Measurements from ENCODE around the gene SNRPD2.
A peak's percentile ranks its signal among the peaks of the same experiment; 100 is the strongest.

Gene SNRPD2

DNA sequence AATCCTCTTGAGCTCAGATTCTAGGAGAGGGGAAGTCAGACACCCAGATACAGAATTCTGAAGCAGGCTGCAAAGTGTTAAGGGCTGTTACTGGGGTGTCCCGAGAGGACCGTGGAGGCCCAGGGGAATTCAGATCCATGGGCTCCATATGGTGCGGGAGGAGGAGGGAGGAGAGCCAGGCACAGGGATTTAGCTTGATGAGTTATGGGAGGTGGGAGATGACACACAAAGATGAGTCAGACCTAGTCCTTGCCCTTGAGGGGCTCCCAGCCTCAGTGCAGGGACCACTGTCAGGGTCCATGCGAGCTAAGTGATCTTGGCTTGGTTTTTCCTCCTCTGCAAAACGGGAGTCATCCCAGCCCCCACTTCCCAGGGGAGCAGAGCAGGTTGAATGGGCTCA lies 38.1 kb downstream of the SNRPD2 start:
- no peak for DNase-seq

GRCh38 chr19:45650722-45651121 lies 41.0 kb downstream of the SNRPD2 start:
- DNase-seq: no peak

GRCh38 chr19:45646345-45646698 lies 45.4 kb downstream of the SNRPD2 start:
- DNase-seq: no peak

DNA sequence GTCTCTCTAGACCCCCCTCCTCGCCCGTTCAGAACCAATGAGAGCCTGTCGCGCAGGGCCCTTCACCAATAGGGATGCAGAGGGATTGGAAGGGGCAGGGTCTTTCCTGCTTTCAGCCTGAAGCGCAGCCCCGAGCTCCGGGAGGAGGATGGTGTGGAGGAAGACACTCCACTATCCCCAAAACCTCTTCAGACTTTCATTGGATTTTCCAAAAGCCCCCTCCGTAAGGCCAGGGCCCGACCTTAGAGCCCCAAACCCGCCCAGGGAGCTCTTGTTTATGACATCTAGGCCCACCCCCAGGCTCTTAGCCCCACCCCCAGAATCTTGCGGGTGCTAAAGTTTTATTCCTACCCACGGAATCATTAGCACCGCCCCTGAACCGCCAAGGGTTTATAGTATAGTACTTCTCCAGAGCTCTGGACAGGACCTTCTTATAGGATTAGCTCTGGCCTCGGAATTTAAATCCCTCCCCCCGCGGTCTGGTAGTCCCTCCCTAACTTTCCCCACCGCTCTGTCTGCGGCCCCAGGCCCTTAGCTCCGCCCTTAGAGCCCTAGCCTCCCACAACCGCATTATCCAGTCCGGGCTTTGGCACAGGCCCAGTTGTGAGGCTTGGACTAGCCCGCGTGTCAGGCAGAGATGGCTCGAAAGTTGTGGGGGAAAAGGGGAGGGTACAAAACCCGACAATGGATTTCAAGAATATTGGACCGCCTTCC lies 46.0 kb downstream of the SNRPD2 start:
- DNase-seq: peak; percentile 83

- DNase-seq: no peak
Measured at GRCh38 chr19:45645068-45645630, 46.6 kb downstream of the SNRPD2 start.

DNA sequence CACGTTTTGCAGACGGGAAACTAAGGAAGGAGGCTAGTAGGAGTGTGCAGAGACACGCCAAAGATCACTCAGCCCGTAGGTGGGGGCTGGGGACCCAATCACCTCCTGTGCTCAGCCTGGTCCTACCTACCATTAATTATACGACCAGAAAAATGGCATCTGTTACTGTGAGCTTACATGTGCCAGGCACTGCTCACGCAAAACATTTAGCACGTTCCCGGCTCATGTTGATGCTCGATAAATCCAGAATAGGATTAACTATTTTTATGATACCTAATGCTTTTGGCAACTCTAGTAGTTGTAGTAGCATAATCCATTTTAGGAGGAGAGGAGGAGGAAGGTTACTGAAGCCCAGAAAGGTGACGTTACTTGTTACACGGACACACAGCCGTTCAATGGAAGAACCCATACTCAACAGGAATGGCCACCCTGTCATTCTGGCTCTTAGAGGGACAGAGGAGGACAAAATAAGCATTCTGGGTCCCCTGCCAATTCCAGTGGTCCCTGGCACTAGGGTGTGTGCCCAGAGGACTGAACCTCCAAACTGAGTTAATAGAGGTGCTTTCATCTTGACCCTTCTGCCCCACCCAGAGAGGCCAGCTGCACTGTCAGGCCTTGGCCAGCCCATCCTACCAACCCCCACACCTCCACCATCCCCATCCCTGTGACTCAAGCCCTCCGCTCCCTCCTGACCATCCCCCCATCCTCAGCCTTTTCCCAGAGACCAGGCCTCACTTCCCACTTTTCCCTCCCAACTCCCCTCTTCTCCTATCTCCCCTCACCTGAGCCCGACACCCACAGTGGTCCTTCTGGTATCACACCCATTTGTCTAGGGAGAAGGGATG lies 47.6 kb downstream of the SNRPD2 start:
- no peak for DNase-seq

- DNase-seq: peak; percentile 89
Measured at GRCh38 chr19:45643024-45643926, 48.5 kb downstream of the SNRPD2 start.

- peak; percentile 90 for DNase-seq
Measured at GRCh38 chr19:45641274-45642105, 50.3 kb downstream of the SNRPD2 start.

GRCh38 chr19:45640849-45641273 lies 50.9 kb downstream of the SNRPD2 start:
- DNase-seq: no peak

- DNase-seq: peak; percentile 42
Measured at GRCh38 chr19:45638930-45639729, 52.6 kb downstream of the SNRPD2 start, which contains the start of gene EML2. TSS of gene EML2 (minus strand) at chr19:45639397. CDS start at chr19:45639376, 21 bp downstream.

DNA sequence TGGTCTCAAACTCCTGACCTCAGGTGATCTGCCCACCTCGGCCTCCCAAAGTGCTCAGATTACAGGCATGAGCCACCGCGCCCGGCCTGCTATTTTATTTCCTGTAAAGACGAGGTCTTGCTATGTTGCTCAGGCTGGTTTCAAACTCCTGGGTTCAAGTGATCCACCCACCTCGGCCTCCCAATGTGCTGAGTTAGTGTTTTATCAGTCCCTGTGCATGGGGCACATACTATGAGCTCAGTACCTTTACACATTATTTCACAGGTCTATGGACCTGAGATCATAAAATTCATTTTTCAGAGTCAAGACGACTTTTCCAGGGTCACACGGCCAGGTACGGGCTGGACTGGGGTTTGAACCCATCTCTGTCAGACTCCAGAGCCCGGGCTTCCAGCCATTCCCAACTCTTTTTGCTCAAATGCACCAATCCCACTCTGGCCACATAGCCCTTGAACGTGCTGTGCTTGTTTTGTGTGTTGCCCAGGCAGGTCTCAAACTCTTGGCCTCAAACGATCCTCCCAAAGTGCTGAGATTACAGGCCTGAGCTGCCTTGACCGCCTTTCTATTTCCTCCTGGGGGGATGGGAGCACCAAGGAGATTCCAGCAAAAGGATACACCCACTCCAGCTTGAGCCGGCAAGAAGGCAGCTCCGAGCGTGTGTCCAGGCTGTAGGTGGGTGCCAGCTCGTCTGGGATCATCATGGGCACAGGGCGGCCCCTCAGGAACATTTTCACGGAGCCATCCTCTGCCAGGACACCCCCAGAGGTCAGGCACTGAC lies 53.7 kb downstream of the SNRPD2 start:
- no peak for DNase-seq

Measured in CD4-positive, alpha-beta T cell treated with Interleukin-15 for 1 hour (primary cell).